ENCODE results near the gene NCKAP5. TPM values are rescaled to one million over a fixed set of nuclear protein-coding genes. Genes with fewer than 3 reads are reported as not detected.

NCKAP5 gene
- polyA plus RNA-seq, 3 donors, result 0.16 to 0.34 (median 0.30) TPM

DNA sequence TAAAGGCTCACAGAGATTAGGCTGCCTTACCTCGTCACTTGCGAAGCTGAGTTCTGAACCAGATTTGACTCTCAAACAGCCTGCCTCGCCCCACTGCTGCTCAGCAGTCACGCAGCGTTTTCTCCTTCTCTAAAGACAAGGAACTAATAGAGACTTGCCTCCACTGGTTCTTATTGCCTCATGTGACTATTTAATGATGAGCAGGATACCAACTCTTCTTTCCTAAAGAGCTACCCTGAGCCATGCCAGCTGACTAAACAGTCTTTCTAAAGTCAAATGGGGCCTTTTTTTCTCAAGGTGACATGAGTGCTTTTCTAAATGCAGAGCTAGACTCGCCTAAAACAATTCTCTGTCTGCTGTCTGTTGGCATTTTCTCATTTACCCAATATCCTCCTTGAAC is 147.5 kb downstream of the NCKAP5 start:
- no peak overlapping the region for H3K27ac ChIP-seq (ENCODE audit: low read depth, low read length)

DNA sequence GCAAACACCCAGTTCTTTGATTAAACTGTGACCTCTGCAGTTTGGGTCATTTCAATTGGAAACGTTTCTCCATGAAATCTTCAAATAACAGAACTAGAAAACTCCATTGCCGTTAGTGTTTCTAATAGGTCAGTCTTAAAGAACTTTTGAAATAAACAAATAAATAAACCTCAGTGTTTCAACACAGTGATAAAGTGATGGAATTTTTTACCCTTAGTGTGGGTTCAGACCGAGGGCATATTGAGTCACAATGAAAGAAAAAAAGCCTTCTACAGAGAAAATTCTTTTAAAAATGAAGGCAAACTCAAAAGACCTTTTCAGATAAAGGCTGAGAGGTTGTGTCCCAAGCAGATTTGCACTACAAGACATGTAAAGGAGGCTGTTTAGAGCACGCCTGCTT is 149.6 kb downstream of the NCKAP5 start:
- 65 to 71% (median 66%) methylated on average over 4 of the region's 4 CpGs for WGBS, 3 donors
- H3K27ac ChIP-seq (ENCODE audit: low read depth, low read length), result no peak overlapping the region

More for the DNA sequence above, 147.5 kb downstream of the NCKAP5 start:
- WGBS, 3 donors, result 70 to 79% (median 73%) methylated on average over 6 of the region's 6 CpGs

DNA sequence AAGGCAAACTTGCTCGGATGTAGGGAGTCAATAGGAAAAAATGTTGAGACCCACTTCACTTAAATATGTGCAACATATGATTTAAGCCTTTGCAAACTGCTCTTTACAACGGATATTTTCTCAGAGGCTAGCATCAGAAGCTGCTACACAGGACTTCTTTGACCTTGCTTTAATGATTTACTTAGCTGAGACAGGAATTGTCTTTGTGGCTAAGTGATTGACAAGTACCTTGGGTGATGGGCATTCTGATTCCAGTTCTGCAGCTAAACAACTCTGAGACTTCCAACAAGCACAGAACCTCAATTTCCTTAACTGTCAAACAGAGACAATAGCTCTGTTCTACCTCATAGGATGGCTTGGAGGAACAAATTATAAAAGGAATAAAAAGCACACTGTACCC is 150.2 kb downstream of the NCKAP5 start:
- 52 to 83% (median 73%) methylated on average over 2 of the region's 2 CpGs for WGBS, 3 donors
- H3K27ac ChIP-seq (ENCODE audit: low read depth, low read length), result no peak overlapping the region

DNA sequence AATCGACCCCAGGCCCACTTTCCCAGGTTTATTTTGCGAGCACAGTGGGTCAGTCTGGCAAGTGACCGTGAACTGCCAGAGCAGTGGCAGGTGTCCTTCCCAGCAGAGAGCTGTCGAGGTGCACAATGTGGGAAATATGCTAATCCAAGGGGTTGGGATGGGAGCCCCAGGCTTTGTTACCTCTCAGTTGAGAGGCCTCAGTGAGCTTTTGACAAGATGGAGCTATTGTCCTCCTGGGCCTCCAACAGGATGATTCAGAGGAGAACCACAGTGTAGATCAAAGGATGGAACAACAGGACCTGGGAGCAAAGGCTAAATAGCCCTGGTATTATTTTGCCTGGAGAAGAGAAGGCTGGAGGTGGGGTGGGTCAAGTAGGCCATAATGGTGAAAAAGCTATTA is 150.8 kb downstream of the NCKAP5 start:
- WGBS, 3 donors, result 72 to 85% (median 75%) methylated on average over 4 of the region's 4 CpGs
- no peak overlapping the region for H3K27ac ChIP-seq (ENCODE audit: low read depth, low read length)

DNA sequence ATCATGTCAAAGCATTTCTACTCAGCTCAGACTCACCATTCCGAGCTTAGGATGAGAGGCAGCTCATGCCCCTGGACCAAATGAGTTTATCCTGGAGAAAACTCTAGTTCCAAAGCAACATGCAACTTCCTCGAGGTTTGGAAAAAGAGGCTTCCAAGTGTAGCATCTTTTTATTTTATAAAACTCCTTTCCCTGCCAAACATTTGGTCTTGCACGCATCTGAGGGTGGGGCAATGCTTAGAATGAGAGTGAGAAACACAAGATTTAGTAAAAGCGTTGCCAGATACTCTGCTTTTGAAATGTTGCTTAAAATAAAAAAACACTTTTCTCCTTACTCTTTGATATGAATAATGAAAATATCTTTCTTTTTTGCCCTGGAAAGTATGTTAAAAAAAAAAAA is 151.5 kb downstream of the NCKAP5 start:
- no peak overlapping the region for H3K27ac ChIP-seq (ENCODE audit: low read depth, low read length)
- 51 to 70% (median 54%) methylated on average over 4 of the region's 4 CpGs for WGBS, 3 donors

DNA sequence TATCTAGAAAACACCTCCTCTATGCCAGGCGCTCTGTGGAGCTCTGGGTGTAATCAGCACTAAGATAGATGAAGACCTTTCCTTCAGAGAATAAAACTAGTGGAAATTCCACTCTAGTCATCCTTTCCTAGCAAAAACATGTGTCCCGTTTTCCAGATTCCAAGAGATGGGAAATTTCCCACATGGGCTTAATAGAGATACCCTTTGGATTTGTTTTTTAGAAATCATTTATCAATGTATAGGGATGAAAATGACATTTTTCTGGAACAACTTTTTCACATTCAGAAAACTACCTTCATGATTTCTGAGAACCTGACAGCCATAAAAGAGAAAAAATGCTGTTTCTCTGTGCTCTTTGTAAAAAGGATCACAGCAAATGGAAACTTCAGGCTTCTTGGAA is 152.1 kb downstream of the NCKAP5 start:
- no peak overlapping the region for H3K27ac ChIP-seq (ENCODE audit: low read depth, low read length)
- WGBS, 3 donors, result 51 to 80% (median 76%) methylated on average over 2 of the region's 2 CpGs

DNA sequence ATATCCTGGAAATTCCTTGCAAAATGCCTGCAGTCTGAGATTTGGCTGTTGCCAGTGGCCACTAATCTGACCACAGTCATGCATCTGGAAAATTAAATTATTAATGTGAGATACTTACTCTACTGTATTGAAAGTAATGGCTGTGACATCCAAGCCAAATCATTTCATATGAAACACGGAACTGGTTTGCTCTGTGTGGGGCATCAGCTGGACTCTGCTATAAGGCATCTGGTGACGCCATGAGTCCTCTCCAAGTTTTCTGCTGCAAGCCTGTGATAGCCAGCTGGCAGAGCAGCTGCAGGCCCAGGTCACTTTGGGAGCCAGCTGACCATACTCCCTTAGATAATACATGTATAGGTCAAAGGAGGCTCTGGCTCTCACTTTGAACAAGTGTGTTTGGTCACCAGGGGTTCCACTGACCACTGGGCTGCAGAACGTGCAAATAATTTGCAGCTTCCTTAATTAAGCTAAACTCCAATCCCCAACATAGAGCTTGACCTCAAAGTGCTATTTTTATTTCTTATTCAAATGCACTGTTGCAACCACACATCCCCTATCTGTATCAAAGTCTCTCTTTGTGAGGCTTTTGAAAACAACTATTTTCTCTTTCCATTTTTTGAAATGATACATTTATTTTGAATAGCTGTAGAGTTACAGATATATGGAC is 152.9 kb downstream of the NCKAP5 start:
- H3K27ac ChIP-seq (ENCODE audit: low read depth, low read length), result no peak overlapping the region

DNA sequence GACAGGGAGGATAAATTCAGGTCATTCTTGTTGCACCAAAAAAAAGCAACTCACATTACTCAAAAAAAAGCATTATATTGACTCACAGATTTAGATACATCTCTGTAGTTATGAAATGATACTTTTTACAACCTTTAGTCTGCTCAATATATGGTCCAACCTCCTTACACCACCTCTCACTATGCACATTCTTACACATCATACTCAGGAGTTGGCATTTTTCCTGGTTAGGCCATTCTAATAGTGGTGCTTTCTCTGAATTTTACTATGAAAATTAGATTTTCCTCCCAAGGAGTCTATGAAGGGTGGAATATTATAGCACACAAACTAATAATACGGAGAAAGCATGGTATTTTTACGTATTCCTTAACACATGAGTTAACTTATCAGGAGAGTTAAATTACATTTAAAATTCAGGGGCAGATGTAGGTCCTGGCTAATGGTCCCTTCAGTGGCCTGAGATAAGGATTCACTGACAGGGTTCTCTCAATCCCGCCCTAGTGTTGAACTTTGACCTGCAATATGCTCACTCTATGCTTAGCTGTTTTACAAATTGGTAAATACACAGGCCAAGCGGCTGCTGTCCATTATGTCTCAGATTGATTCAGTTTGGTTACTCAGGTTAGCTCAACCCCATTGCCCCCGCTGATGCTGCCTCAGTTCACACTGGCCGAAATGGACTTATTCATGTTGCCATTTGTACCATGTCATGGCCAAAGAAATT is 153.6 kb downstream of the NCKAP5 start:
- WGBS, 3 donors, result 79 to 90% (median 81%) methylated on average over 6 of the region's 6 CpGs
- H3K27ac ChIP-seq (ENCODE audit: low read depth, low read length), result no peak overlapping the region

More for the DNA sequence above, 152.9 kb downstream of the NCKAP5 start:
- 55 to 85% (median 70%) methylated on average over 3 of the region's 3 CpGs for WGBS, 3 donors

DNA sequence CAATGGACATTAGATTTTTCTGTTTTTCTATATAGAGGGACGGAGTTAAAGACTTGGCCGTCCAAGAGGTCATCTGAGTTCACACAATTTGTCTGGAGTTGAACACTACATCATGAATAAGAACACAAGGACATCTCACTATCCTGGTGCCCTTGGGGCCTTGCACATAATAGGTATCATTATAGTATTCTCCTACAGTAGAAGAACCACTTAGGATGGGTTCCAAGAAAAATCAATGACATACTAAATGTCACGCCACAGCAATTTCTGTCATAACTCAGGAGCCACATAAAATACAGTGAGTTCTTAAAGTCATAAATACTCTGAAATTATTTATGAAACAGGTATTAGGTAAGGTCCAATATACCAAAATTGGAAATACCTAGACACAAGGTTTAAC is 154.4 kb downstream of the NCKAP5 start:
- no peak overlapping the region for H3K27ac ChIP-seq (ENCODE audit: low read depth, low read length)
- WGBS, 3 donors, result 91 to 94% (median 93%) methylated on average over 3 of the region's 3 CpGs

DNA sequence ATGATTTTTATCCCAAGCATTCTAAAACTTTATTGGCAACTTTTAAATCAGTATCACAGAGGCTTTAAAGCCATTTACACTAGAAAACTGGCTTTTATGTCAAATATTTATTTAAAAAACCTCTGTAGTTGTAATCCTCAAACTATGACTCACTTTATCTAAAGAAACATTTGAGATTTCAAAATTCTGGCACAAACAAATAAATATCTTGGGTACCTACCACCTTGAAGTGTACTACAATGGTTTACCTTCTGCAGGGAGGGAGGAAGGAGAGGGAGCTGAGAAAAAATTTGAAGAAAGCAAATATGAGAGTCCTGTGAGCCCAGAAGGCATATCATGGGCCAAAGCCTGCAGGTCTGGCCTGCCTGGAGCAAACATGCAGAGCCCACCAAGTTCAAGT is 155.6 kb downstream of the NCKAP5 start:
- no peak overlapping the region for H3K27ac ChIP-seq (ENCODE audit: low read depth, low read length)

DNA sequence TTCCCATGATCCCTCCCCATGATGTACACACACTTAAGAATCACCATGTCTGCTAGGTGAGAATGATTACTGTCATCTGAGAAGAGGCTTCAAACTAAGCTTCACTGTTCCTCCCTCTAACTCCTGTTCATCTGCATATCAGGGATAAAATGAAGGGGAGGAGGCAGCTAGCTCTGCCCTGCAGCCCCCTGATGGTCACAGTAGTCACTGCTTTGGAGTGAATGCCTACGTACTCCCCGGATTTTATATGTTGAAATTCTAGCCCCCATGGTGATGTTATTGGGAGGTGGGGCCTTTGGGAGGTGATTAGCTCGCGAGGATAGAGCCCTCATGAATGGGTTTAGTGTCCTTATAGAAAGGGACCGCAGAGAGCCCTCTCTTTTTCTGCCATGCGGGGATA is 156.4 kb downstream of the NCKAP5 start:
- H3K27ac ChIP-seq (ENCODE audit: low read depth, low read length), result no peak overlapping the region
- WGBS, 3 donors, result 69 to 76% (median 73%) methylated on average over 6 of the region's 6 CpGs

DNA sequence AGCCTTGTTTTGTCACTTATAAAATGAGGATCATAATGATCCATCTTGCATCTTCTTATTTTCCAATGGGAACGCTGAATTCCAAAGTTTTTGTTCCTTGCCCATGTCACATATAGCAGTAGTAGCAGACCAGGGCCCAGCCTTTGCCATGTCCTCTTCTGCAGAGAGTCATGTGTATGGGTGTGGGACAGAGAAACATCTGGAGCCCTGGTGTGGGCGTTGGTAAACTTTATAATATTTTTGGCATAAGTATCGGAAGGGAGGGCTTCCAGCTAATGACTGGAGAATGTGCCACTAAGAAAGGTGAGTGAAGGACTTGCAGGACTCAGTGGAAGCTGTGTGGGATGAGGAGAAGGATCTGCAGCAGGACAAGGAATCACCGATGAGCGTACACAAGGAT is 157.2 kb downstream of the NCKAP5 start:
- WGBS, 3 donors, result 82 to 91% (median 85%) methylated on average over 5 of the region's 5 CpGs
- H3K27ac ChIP-seq (ENCODE audit: low read depth, low read length), result no peak overlapping the region

DNA sequence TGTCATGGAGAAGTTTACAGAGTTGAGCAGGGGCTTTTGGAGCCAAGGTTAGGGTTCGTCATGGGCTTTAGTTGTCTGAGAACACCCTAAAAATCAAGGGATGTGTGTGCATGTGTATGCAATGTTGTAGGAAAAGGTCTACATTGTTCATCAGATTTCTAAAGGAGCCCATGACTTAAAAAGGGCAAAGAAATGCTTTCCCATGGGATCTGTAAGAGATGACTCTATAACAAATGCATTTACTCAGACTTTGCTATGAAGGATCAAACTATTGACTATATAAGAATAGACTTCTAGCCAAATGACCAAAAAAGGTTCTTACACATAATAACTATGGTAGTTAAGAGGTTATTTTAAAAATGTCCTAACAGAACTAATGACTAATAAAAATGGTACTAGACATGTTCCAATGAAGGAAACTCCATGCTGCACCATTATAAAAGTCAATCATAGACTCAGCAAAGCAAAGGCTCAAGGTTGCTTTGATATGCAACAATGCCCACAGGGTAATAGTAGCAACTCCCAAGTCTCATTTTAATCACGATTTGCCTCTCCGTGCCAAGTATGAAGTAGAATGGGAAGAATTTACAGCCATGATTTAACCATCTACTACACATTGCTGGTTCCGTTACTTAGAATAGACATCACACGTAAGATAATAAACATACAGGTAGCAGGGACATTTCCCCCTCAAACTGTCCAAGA is 158.5 kb downstream of the NCKAP5 start:
- WGBS, 3 donors, result 82 to 84% (median 84%) methylated on average over 5 of the region's 5 CpGs

DNA sequence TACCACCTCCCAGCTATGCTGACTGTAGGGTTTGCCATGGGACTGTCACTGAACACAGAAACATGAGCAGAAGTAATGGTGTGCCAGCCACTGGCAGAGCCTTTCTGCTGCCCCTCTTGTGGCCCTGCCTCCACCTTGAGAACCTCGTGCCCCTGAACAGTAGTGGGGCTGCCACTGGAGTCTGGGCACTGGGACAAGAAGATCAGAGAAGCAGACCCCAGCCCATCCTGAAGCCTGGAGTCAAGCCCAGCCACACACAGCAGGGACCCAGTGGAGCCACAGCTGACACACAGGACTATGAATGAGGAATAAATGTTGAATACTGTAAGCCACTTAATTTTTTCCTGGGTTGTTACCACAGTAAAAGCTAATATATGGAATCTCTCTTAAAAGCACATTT is 159.6 kb downstream of the NCKAP5 start:
- 64 to 67% (median 66%) methylated on average over 1 of the region's 1 CpG for WGBS, 3 donors
- H3K27ac ChIP-seq (ENCODE audit: low read depth, low read length), result no peak overlapping the region

More for the DNA sequence above, 158.5 kb downstream of the NCKAP5 start:
- H3K27ac ChIP-seq (ENCODE audit: low read depth, low read length), result no peak overlapping the region

DNA sequence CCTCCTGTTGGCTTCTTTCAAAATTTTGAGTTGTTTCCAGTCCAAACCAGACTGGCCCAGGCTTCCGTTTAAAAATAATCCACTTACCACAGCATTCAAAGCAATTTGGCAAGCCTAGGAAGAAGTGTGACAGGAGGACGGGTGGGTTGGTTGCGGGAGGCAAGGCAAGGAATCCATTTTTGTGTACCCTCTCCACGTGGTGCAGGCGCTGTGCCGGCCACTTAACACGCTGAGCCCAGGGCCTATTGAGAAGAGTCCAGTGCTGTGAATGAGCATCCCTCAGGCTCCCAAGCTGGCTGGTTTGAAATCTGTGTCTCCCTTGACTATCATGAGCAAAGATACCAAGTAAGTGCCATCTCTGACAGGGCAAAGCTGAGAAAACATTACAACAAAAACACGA is 160.9 kb downstream of the NCKAP5 start:
- H3K27ac ChIP-seq (ENCODE audit: low read depth, low read length), result no peak overlapping the region
- WGBS, 3 donors, result 81 to 89% (median 88%) methylated on average over 8 of the region's 8 CpGs

DNA sequence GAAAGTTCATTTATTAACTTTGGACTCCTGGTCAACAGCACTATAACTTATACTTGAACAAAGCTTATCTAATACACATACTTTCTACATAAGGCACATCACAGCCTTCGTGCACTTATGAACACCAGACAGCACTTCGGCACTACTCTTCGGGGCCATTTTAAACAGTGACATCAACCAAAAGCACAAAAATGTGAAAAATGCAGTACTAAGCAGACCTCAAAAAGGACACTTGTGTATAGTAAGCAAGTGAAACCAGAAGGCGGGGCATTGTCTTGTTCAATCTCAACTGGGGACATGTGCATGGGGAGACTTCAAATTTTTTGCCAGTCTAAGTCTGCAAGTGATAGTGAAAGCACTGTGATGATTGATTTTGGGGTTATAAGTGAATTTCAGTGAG is 163.0 kb downstream of the NCKAP5 start:
- no peak overlapping the region for H3K27ac ChIP-seq (ENCODE audit: low read depth, low read length)
- 78 to 88% (median 82%) methylated on average over 4 of the region's 4 CpGs for WGBS, 3 donors

DNA sequence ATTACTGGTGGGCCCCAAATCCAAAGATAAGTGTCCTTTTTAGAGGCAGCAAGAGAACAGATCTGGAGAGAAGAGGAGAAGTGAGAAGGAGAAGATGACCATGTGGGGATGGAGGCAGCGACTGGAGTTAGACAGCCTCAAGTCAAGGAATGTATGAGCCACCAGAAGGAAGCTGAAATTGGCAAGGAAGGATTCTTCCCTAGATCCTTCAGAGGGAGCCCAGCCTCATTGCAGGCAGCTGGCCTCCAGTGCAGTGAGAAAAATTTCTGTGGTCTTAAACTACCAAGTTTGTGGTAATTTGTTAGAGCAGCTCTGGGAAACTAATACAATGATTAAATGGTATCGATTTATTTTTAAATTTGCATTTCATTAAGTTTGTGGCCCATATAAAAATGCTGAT is 167.9 kb downstream of the NCKAP5 start:
- H3K27ac ChIP-seq (ENCODE audit: low read depth, low read length), result no peak overlapping the region
- WGBS, 3 donors, result 80 to 93% (median 89%) methylated on average over 2 of the region's 2 CpGs

DNA sequence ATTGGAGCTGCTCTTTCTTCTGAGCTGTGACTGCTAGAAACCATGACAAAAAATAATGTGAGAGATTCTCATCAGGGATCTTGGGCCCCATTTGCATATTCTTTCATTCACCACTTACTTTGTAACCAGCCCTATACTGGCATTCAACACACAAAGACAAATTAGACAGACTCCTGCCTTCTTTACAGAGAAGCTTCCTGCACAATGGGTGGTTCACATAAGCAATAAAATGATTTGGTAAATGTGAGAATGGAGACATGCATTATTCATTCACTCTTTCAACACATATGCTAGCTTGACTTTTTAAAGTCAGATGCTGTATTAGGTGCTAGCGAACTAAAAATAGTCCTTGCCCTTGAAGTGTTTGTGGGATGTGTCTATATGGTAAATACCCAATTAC is 174.4 kb downstream of the NCKAP5 start:
- WGBS, 3 donors, result 69 to 85% (median 75%) methylated on average over 1 of the region's 1 CpG

DNA sequence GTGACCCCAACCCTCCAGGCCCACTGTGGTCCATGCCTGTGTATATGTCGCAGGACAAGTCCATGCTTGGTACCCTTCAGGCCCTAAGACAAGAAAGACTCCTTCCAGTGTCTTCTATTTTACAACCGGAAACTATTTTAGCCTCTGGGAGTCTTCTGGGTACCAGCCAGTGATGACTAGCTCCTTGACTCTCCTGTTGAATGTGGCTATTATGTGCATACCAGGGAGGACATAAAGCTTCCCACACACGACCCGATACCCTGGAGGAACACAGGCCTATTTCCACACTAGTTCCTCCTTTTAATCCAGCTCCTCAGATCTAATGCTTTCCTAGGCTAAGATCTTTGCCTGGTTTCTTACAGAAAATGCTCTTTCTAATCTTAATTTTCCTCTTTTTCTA is 178.1 kb downstream of the NCKAP5 start:
- H3K27ac ChIP-seq (ENCODE audit: low read depth, low read length), result no peak overlapping the region
- 75 to 86% (median 84%) methylated on average over 4 of the region's 4 CpGs for WGBS, 3 donors

More for the DNA sequence above, 174.4 kb downstream of the NCKAP5 start:
- no peak overlapping the region for H3K27ac ChIP-seq (ENCODE audit: low read depth, low read length)

Measured in adipose tissue (tissue), 3 donors.